Caki2 (cell line): ENCODE data around the gene PRAMEF2. TPM values are rescaled to one million over a fixed set of nuclear protein-coding genes. Genes with fewer than 3 reads are reported as not detected.
"Not testable (repeated sequence)": the region's sequence is repeated elsewhere in the genome, so short reads cannot be mapped to it uniquely, and the experiment has no call there.

ENCODE experiments used
- DNase-seq: peaks from one replicate; pipeline ENCODE4 v3.0.0-alpha.2; 2015; ENCODE audit warnings: low read depth
- in situ Hi-C: cut with HindIII; loops from 2 replicates; pipeline ENCODE4 v1.10.0; 2016; ENCODE audit warnings: low sequenced_read_pairs, low pct_unique_long_range_greater_than_20kb, mixed read lengths
- total RNA-seq: library from RNA; depleted of rRNA; stranded (reverse); fragments of >200 nt; shearing (Covaris generic); gene quantifications from 2 replicates; pipeline ENCODE4 v1.2.3, GENCODE V29; 2014; ENCODE audit warnings: low replicate concordance; rRNA removed

The PRAMEF2 gene, protein sequence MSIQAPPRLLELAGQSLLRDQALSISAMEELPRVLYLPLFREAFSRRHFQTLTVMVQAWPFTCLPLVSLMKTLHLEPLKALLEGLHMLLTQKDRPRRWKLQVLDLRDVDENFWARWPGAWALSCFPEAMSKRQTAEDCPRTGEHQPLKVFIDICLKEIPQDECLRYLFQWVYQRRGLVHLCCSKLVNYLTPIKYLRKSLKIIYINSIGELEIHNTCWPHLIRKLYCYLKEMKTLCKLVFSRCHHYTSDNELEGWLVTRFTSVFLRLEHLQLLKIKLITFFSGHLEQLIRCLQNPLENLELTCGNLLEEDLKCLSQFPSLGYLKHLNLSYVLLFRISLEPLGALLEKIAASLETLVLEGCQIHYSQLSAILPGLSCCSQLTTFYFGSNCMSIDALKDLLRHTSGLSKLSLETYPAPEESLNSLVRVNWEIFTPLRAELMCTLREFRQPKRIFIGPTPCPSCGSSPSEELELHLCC
- total RNA-seq = not detected in 2 replicates

DNA sequence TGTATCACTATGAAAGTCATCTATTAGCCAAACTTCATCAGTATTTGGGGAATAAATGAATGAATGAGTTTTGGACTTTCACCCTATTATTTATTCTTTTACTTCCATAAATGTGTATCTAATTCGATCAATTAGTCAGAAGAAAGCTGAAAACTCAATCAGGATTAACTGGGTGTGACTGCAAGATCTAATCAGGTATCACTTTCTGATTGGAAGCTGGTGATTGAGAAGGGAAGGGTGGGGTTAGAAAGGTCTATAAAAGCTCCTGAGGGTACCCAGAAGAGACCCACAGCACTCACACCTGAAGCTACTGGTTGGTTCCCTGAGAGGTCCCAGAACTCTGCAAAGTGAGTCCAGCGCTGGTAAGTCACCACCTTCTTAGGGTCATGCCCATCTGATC lies at the start of gene PRAMEF2:
PRAMEF2 (plus strand) TSS at position 301 of the 400 bp plus-strand sequence. CDS start 1,924 bp downstream, outside the sequence.
- in situ Hi-C loops, DNase-seq: not testable (repeated sequence)

DNA sequence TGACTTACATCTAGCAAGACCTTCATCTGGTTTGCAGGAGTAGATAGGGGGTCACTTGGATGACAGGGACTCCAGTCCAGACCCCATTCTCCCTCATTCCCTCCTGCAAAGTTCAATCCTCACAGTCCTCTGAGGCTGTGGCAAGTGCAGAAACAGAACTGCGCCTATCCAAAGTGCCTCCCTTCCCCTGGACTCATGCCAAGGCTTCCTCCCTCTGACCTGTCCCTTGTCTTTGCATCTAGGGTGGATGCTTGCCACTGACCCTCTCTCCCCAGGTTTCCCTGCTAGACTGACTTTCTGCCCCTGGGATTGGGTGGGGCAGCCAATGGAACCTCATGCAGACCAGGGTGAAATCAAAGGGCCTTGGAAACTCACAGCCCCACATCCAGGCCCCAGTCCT lies 47.0 kb upstream of the PRAMEF2 start:
- DNase-seq = no peak
- in situ Hi-C loops = no loop called here

DNA sequence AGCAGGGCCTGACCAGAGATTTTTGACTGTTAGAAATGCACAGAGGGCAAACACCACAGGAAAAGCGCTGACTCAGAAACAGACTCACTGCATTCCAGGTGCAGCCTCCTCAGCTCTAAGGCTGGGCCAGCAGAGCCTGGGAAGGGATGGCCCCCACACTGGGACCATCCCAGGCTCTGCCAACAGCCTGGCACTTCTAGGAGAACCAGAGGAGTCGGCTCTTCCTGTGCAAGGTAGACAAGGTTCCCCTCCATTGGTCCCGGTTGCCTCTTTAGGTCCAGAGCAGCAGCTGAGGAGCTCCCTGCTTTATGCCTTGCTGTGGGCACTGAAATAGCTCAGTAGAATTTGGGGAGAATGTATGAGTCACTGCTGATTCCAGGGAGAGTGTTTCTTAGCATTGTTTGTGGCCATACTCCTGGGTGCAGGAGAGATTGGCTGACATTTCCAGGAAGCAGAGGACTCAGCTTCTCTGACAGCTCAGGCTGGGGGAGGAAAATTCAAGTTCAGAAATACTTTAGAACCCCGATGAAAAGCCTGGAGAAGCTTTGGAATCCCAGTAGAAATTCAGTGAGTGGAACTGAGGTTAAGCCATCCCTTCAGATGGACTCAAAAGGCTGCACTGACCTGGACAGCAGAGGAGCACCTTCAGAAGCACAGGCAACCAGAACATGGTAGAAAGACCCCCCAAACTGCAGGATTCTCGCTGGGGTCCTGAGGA lies 46.0 kb upstream of the PRAMEF2 start:
- in situ Hi-C loops = no loop called here
- DNase-seq = no peak

- in situ Hi-C loops = no loop called here
- DNase-seq = no peak
Observed at GRCh38 chr1:12811409-12811784, 45.5 kb upstream of the PRAMEF2 start.

- in situ Hi-C loops, DNase-seq: not testable (repeated sequence)
Observed at GRCh38 chr1:12819061-12819460, 37.8 kb upstream of the PRAMEF2 start.

DNA sequence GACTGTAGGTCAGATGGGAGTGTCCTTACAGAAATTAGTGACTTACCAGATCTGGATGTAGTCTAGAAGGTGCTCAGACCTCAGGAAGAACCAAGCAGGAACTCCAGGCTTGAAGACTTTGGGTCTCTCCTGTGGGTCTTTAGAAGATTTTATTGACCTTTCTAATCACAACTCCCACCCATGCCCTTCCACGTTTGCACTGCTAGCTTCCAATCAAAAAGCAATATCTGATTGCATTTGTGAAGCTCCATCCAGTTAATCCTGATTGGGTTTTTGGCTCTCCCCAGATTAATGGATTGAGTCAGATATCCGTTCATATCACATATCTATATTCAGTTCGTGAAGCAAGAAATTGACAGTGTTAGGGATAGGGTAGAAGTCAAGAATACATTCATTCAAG lies 25.6 kb upstream of the PRAMEF2 start, which contains the start of gene PRAMEF11:
PRAMEF11 (minus strand) TSS at position 101 of the 400 bp plus-strand sequence. CDS start 2,621 bp downstream, outside the sequence.
- DNase-seq, in situ Hi-C loops: not testable (repeated sequence)

- DNase-seq, in situ Hi-C loops: not testable (repeated sequence)
Observed at GRCh38 chr1:12833251-12833650, 23.6 kb upstream of the PRAMEF2 start.

DNA sequence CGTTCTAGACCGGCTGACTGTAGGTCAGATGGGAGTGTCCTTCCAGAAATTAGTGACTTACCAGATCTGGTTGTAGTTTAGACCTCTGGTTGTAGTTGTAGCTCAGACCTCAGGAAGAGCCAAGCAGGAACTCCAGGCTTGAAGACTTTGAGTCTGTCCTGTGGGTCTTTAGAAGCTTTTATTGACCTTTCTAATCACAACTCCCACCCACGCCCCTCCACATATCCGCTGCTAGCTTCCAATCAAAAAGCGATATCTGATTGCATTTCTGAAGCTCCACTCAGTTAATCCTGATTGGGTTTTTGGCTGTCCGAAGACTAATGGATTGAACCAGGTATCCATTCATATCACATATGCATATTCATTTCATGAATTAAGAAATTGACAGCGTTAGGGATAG lies 8.3 kb upstream of the PRAMEF2 start, which contains the start of gene HNRNPCL1:
HNRNPCL1 (minus strand) TSS at position 101 of the 400 bp plus-strand sequence. CDS start 431 bp downstream, outside the sequence.
- in situ Hi-C loops, DNase-seq: not testable (repeated sequence)

- DNase-seq = peak; percentile 87
- in situ Hi-C loops = no loop called here
Observed at GRCh38 chr1:12851779-12852178, 5.1 kb upstream of the PRAMEF2 start.

- in situ Hi-C loops, DNase-seq: not testable (repeated sequence)
Observed at GRCh38 chr1:12863131-12863880, 6.4 kb downstream of the PRAMEF2 start.

- in situ Hi-C loops, DNase-seq: not testable (repeated sequence)
Observed at GRCh38 chr1:12878453-12878852, 21.6 kb downstream of the PRAMEF2 start.

- in situ Hi-C loops, DNase-seq: not testable (repeated sequence)
Observed at GRCh38 chr1:12886101-12886500, 29.2 kb downstream of the PRAMEF2 start, which contains the start of gene PRAMEF4. TSS of gene PRAMEF4 (minus strand) at chr1:12886201. CDS start at chr1:12883394, 2,807 bp downstream.

DNA sequence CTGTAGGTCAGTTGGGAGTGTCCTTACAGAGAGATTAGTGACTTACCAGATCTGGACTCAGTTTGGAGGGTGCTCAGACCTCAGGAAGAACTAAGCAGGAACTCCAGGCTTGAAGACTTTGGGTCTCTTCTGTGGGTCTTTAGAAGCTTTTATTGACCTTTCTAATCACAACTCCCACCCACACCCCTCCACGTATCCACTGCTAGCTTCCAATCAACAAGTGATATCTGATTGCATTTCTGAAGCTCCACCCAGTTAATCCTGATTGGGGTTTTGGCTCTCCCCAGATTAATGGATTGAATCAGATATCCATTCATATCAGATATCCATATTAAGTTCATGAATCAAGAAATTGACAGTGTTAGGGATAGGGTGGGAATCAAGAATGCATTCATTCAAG lies 41.3 kb downstream of the PRAMEF2 start, which contains the start of gene PRAMEF10:
PRAMEF10 (minus strand) TSS at position 101 of the 400 bp plus-strand sequence. CDS start 2,423 bp downstream, outside the sequence.
- in situ Hi-C loops, DNase-seq: not testable (repeated sequence)

DNA sequence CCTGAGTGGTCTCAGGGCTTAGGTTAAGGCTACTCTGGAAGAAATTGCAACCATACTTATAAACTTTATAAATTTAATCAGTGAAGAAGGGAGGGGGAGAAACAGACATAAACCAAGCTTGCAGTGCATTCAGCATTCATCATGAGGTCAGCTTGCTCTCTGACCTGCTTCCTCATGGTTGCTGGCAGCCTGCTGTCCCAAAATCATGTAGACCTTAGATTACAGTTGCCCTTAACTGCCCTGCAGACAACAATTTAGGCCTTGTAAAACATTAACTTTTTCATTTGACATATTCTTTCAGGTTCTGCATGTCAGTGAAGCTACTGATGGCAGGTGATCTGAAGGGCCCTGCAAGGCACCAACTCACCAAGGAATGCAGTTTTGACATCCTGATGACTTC lies 42.3 kb downstream of the PRAMEF2 start:
- in situ Hi-C loops = not testable (repeated sequence)

GRCh38 chr1:12903793-12904572 lies 47.1 kb downstream of the PRAMEF2 start:
- in situ Hi-C loops, DNase-seq: not testable (repeated sequence)

More for the DNA sequence above, 42.3 kb downstream of the PRAMEF2 start:
- not testable (repeated sequence) for DNase-seq
